ENCODE measurements around the gene DFFB.

DFFB gene

DNA sequence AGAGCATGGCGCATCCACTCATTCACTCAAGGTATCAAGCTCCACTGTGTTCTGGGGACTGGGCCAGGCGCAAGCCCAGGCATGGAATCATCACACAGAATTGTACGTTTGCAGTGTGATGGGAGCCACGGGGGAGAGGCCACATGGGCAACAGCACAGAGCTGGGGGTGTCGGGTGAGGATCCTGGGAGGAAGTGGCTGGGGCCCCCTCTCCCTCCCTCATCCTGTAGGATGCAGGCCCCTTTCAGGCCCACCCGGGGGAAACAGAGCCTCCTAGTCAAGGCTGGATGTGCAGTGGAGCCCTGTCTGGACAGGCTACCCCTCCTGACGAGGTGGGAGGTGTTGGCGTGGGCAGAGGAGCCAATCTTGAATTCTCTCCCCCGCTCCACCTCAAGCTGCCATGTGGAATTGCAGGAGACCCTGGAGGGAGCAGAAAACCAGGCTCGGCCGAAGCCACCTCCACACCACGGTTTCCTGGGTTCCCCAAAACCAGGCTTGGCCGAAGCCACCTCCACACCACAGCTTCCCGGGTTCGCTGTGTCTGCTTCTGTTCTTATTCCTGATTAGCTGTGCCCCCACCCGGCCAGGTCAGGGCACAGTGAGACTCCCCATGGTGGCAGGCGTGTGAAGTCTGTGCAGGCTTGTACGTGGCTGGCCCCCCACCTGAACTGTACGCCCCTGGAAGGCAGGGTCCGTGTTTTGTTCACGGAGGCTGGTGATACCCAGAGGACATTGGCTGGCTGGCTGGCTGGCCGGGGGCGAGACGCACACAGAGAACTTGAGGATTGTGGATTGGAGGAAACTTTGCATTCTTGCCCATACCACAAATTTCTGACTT is 46.9 kb downstream of the DFFB start:
- DNase-seq = peak in 3 of 42 donors; percentile 2 to 30 (median 28)
- intact Hi-C loops (cut with DNase I) = loop anchor here (5.0 kb wide), 2 partner anchors 47 to 753 kb away; partner anchors contain the start of genes CEP104 and DFFB

DNA sequence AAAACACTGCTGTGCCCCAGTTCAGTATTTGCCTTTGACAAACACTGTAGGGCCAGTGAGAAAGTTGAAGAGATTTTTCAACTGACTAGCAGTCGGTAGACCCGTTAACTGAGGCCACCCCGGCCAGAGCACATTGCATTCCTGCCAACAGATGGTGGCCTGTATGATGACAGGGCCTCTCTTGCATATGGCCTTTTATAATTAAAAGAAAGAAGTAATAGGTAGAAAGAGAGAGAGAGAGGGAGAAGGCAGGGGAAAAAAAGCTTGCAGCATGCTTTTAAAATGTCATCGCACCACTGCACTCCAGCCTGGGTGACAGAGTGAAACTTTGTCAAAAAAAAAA is 47.5 kb downstream of the DFFB start:
- peak in 2 of 42 donors; percentile 3 to 10 for DNase-seq
- intact Hi-C loops (cut with DNase I) = loop anchor here (5.0 kb wide), 2 partner anchors 48 to 752 kb away; partner anchors contain the start of genes CEP104 and DFFB

DNA sequence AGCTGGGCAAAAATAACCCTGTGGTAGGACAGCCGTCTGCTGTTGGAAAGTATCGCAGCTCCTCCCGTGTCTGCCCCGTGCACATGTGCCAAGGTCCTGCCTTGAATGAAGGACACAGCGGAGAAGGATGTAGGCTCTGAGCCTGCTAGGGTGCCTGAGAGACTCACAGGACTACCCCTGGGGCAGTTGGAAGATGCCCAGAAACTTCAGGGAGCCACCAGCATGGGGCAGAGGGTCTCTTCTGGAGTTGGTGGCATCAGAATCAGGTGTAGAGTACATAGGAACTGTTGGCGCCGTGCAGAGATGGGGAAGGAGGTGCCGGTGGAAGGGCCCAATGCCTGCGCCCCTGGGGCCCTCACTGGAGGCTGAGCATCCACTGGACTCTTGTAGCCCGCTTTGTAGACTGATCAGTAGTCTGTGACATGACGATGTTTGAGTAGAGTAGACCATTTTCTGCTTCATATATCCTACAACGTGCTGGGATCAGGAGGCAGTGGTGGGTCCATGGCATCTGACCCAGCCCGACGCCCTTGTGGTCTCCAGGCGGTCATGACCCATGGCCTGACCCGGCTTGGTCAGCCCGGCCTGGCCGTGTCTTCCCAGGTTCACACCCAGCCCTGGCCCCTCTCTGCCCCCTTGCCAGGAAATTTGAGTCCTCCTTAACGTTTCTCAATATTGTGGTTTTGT is 48.1 kb downstream of the DFFB start:
- intact Hi-C loops (cut with DNase I) = no loop called here

DNA sequence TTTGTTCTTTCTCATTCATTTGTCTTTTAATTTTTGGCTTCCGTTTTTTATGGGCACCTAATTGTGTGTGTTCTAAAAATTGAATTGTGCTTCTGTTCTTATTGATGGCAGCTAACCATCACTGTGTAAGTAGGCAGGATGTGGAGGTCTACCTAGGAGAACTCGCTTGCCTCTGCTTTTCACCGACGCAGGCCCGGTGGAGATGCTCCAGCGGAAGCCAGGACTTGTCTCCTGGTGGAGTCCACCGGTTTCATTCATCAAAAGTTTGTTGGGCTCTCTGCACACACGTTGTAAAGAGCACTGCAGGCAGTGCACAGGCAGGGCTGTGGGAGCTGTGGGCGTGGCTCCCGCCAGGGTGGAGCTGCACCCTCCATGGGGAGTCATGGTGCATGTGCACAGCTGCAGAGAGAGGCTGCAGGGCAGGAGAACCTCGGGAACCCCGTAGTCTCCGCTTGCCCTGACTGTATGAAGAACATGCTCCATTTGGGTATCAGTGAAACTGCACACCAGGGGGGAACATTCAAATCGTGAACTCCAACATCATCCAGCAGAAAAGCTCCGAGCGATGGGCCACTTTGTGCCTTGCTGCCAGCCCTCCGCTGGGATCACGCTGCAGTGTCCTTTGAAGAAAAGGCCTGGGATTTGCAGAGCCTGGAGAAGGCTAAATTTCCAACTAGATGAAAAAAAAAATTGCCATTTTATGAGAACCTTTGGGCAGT is 48.8 kb downstream of the DFFB start:
- peak in 3 of 42 donors; percentile 1 to 31 (median 27) for DNase-seq
- intact Hi-C loops (cut with DNase I) = no loop called here

More for the DNA sequence above, 48.1 kb downstream of the DFFB start:
- DNase-seq = peak in 3 of 42 donors; percentile 2 to 30 (median 20)

DNA sequence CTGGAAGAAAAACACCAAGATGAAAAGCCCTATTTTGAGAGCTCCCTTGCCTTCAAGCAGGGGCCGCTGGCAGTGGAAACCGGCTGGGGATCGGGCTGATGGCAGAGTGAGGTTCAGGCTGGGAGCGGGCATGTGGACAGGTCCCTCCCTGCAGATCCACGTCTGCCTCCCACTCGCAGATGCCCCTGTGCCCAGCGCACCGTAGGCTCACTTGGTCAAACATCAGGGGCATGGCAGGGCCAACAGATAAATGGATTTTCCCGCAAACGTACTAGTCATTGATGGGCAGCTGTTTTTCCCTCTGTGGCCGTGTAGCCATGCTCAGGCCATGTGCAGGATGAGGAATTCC is 49.4 kb downstream of the DFFB start:
- peak in 3 of 42 donors; percentile 5 to 27 (median 12) for DNase-seq
- intact Hi-C loops (cut with DNase I) = no loop called here

DNA sequence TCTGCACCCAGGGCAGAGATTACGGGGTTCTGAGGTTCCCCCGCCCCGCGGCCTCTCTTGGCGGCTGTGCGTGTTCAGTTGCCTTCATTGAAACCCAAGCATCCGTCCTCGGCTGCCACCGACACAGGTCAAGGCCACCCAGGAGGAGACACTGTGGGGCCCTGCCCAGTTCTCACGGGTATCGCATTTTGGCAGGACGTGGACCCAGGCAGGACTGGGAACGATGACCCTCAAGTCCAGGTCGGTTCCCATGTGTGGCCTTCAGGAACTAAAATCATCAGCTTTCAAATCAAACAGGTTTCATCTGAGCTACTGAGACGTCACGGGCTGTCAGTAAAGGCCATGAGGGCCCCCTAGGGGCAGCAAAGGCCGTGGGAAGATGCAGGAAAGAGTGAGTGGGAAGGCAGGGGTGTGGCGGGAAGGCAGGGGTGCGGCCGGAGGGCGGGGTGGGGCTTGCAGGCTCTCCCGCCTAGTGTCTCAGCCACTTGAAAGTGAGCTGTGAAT is 49.8 kb downstream of the DFFB start:
- DNase-seq = peak in 3 of 42 donors; percentile 3 to 30 (median 18)
- intact Hi-C loops (cut with DNase I) = no loop called here

DNA sequence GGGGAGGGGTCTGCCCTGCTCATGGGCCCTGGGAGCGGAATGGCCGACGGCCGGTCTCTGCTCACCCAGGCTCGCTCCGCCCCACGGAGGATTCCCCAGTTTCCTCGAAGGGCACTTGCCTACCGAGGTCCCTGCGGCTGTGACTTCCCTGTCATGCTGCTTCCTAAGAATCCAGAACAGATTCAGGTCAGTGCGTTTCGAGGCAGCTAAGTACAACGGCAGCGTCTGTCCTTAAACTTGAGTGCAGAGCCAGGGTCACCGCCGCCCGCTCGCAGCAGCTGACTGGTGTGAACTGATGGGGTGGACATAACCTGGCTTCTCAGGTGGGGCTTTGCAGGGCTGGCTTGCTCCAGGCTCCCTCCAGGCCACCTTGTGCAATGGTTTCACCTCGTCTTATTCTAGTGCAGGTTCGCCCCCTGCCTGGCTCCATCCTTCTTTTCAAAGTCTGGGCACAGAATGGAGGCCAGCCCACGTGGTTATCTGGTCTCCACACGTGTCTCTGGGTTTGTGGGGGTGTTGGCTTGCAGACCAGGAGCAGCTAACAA is 50.4 kb downstream of the DFFB start:
- intact Hi-C loops (cut with DNase I) = no loop called here
- peak in 4 of 42 donors; percentile 2 to 27 (median 10) for DNase-seq

DNA sequence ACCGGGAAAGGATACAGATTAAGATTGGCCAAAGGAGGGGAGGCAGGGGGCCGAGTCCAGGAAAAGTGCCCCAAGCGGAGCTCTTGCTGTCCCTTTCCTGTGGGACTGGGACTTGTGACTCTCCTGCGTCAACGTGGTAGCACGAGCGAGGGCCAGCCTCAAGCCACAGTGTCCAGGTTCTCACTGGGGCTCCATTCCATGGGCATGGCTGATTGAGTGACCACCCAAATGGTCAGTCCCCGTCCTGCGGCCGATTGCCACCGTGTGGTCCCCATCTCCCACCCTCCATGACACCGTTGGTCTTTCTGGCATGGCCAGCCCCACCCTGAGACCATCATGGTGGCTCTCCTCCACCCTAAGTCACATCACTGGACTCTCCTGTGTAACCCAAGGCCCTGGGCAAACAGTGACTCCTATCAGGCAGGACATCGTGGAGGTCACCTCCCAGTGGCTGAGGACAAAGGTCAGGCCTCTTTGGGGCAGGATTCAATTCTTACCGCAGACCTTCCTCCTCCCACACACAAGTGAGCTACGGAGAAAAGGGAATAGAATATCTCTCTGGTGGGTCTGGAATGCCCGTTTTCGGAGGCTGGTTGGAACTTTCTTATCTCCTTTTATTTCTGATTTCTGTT is 51.7 kb downstream of the DFFB start:
- intact Hi-C loops (cut with DNase I) = no loop called here
- DNase-seq = peak in 4 of 42 donors; percentile 3 to 16 (median 10)

DNA sequence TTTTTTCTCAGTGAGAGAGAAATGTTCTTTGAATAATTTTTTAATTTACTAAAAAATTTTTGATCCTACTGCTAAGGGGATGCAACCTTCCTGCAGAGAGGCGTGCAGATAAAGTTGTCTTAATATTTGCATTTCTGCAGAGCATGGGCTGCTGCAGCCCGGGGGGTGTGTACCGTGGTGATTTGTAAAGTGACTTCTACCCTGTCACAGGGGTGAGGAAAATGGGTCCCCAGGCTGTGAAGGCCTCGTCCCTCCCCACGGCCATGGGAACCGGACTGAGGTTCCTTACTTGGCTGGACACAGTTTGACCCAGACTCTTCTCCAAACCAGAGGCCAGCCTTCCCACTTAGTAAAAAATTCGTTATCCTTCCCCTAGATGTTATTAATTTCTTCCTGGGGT is 52.3 kb downstream of the DFFB start:
- intact Hi-C loops (cut with DNase I) = no loop called here
- peak in 3 of 42 donors; percentile 3 to 24 (median 20) for DNase-seq

DNA sequence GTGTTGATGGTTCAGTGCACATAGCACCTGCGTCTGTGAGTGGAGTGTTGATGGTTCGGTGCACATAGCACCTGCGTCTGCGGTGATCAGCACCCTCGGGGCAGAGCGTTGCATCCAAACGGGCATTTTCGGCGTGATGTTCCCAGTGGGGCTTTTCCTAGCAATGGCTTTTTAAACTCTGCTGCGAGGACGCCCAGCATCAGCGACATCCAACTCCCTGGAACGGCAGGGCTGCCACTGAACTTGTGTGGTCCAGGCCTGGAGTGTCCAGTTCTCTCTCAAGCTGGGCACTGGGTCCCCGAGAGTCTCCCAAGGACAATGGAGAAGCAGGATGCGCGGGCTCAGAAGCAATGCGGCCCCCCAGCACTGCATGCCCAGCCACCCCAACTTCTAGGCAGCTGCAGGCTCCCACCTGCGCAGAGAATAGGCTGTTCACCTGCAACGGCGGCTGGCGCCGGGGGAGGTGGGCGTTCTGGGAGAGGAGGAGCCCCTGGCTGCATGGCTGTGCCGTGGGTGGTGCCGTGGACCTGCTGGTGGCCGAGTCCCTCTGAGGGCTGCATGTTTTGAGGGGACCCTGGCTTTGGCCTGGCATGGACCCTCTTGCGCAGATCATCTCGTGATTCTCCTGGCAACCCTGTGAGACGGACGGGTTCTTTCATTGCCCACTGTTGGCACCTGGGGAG is 52.9 kb downstream of the DFFB start:
- intact Hi-C loops (cut with DNase I) = no loop called here
- DNase-seq = peak in 4 of 42 donors; percentile 3 to 28 (median 15)

DNA sequence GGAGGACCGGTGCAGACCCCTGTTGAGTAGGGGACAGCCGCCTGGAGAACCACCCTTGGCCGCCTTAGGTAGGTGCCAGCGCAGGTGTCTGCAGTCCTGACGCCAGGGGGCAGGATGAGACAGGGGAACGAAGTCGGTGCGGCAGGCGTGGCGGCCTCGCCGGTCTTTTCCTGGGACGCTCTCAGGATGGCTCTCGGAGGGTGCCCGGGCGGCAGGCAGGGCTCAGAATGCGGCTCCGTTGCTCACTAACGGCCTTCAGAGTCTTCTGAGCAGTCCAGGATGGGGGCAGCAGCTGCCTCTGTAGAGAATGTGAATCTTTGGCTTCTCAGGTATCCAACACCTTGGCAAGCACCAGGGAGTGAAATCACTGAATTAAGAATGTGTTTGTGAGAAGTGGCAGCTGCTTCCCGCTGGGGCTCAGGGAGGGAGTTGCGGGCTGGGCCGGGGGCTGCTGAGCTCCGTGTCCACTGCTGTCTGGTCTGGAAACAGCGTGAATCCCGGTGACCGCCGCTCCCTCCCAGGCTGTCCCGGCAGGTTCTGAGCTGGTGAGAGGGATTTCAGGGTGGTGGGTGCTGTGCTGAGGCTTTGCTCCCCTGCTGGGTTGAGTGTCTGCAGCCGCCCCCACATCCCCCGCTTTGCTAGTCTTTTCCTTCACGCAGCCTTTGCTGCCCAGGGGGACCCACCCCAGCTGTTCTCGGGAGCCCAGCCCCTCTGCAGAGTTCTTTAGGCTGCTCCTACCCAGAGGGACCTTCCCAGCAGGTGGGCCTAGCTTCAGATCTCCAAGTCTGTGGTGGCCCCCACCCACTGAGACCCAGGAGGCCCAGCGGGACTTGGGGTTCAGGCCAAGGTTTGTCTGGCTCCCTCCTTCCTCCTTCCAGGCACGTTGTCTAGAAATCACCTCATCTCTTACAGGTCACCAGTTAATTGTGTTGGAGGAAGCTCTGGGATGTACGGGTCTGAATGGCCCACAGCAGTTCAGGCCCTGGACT is 53.9 kb downstream of the DFFB start:
- peak; percentile 43 to 89 (median 77) for DNase-seq
- intact Hi-C loops (cut with DNase I) = no loop called here

DNA sequence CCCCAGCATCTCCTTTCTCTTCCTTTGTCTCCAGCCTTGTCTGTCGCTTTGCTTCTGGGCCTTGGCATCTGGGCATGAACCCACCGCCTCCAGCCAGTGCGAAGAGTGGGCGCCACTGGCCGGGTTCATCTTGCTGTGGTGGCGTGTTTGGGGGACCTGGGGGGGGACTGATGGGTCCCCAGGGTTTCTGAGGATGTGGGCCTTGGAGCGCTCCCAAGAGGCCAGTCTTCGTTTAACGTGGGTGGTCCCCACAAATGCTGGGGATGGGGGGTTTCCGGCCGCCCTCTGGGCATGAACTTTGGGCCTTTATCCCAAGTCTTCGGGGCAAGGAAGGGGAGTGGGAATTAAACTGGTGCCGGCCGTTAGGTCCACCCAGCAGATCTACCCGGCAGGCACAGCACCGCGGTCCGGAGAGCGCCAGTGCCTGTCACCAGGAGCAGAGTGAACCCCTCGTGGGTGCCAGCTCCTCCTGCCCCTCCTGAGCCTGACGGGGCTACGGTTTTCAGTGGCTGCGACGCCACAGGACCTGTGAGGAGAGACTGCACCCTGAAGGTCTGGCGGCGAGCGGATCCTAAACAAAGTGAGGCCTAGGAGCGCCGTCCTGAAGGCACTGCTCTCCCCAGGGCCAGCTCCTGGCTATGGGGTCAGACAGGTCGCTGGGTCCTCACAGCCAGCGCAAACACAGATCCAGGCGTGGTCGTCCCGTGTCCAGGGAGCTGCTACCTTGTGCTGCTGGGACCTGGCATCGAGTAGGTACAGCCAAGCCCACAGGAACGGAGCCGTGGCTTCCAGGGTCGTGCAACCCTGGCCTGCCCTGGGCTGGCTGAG is 54.9 kb downstream of the DFFB start:
- DNase-seq = peak in 5 of 42 donors; percentile 3 to 36 (median 13)
- intact Hi-C loops (cut with DNase I) = no loop called here

DNA sequence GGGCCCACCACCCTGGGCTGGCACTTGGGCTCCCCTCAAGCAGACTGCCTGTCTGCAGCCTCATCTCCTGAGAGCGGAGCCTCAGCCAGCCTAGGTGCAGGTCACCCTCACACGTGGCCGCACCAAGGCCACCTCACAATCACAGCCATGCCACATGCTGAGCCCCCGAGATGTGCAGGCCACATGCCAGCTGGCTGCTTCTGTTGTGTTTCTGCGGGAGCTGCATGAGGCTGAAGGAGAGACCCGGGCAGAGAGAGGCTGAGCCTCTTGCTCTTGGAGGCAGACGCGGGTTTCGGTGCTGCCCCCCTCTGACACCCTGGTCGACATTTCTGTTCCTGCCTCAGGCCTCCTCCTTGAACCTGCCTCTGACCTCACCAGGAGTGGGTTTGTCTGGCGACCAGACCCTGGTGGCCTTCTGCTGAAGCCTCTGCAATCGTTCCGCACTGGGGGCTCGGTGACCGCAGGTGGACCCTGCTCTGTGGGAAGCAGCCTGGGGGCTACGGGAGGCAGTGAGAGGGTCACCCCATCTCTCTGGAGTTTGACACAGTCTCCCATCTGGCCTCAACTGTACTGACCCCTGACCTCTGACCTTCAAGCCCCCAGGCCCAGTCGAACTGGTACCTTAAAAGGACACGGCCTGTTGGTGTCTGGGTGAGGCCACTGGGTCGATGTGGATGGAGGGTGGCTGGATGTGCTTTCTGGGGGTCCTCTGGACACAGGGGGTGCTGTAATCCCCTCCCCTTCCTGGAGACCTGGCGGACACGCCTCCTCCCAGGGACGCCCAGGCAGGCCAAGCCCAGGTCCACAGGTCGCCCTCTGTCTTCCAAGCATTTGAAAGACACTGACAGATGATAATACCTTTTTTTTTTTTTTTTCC is 55.8 kb downstream of the DFFB start:
- peak in 4 of 42 donors; percentile 6 to 29 (median 14) for DNase-seq
- intact Hi-C loops (cut with DNase I) = no loop called here

DNA sequence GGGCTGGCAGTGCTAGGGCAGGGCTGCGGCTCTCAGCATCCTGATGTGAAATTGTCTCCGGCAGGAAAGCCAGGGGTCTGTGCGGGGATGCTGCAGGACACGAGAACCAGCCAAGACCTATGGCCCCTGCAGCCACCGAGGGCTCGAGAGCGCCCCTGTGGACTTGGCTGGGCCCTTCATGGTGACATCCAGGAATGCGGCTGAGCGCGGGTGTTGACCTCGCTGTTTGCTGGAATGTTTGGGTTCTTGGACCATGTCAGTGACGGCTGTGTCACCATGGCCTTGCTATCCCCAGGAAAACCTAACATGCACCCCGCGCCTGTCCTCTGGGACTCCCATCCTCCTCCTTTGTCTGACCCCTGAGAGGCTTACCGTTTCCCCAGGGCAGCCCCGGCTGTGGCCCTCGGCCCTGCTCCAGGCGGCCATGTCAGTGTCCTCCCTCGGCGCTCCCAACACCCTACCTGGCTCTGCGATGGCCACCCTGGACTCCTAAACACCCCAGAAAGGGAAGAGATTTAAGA is 57.1 kb downstream of the DFFB start:
- peak in 3 of 42 donors; percentile 2 to 21 (median 8) for DNase-seq
- intact Hi-C loops (cut with DNase I) = no loop called here

DNA sequence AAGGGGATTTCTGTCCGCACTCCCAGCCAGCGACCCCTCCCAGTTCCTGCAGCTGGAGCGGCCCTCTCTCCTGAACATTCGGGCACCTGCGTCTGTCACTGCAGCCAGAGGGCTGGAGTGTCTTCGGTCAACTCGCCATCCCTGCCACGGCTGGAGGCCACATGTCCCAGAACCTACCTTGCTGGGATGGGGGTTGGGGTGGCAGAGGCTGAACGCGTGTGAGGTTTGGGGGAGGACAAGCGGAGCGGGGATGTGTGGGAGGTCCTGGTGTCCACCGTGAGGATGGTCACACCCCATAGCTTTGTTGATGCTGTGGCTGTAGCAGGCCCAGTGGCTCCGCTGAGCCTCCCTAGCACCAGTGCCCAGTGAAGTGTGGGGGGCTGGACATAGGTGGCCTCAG is 57.6 kb downstream of the DFFB start:
- peak in 5 of 42 donors; percentile 3 to 23 (median 7) for DNase-seq
- intact Hi-C loops (cut with DNase I) = no loop called here
